ENCODE results near the gene MSI1.
A peak's percentile ranks its signal among the peaks of the same experiment; 100 is the strongest.

MSI1 gene

DNA sequence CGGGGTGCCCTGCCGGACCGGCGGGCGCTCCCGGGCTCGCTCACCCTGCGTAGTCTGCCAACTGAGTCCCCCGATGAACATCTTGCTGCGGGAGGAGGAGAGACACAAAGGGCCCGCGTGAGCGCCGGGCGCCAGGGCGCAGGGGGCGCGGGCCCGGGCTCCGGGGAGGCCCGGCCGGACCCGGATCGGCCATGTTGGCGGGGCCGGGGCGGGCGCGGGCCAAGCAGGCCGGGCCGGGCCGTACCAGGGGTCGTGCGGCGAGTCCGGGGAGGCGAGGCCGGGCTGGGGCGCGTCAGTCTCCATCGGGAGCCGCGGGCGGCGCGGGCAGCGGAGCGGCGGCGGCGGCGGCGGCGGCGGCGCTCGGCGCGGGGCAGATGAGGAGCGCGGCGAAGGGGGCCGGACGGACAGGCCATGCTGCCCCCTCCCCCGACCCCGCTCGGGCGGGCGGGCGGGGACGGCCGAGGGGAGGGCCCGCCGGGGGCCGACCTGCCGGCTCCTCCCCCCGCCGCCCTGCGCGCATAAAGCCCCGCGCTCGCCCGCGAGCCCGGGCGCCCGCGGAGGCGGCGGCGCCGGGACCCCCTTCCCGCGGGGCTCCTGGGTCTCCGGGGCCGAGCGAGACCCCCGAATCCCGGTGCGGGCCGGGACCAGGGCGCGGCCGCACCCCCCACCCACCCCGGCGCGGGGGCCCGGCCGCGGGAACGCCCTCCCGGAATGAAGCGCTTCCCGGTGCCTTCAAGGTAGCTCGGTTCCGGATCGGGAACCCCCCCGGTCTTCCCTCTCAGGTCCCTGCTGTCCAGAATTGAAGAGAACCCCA is at the start of gene MSI1:
Gene MSI1 (minus strand): TSS at position 376 of the 814 bp plus-strand sequence. CDS start 73 bp downstream, at position 303.
- DNase-seq: no peak

DNA sequence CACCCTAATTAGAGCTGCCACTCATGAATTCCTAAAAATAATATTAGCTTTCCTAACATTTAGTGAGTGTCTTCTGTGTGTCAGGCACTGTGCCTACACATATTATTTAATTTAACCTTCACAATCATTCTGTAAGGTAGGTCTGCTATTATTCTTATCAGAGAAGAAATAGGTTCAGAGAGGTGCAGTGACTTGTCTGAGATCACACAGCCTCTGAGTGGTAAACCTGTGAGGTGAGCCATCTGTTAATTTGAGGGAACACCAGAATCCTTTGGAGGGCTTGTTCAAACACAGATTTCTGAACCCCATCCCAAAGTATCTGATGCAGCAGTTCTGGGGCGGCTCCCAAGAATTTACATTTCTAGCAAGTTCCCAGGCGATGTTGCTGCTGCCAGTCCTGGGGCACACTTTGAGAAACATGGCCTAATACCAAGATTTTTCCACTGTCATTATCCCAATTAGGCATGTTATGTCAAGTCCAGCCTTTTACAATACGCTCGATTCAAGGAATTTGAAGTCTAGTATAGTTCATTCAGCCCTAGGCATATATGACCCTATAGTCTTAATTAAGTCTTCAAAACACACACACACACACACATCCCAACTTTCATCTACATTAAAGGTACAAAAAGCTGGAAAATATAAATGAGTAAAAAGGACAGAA is 49.1 kb upstream of the MSI1 start:
- no peak for DNase-seq

DNA sequence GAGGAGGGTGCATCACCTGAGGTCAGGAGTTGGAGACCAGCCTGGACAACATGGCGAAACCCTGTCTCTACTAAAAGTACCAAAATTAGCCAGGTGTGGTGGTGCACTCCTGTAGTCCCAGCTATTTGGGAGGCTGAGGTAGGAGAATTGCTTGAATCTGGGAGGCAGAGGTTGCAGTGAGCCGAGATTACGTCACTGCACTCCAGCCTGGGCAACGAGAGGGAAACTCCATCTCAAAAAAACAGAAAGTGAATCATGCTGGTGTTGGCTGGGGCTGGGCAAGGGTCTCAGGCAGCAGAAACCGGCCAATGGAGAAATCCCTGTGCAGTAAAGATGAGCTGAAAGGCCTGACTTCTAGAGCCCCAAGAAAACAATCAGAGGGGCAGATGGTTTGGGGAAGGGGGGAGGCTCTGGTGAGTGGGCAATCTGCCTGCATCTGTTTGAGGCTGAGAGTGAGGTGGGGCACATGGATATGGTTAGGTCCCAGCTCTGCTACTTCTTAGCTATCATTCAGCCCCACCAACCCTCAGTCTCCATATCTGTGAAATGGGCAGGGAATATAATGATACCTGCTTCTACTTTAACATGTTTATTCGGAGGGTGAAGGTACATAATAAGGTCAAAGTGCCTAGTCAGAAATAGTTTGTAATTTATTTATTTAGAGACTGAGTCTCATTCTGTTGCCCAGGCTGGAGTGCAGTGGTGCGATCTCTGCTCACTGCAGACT is 47.7 kb upstream of the MSI1 start:
- DNase-seq: no peak

DNA sequence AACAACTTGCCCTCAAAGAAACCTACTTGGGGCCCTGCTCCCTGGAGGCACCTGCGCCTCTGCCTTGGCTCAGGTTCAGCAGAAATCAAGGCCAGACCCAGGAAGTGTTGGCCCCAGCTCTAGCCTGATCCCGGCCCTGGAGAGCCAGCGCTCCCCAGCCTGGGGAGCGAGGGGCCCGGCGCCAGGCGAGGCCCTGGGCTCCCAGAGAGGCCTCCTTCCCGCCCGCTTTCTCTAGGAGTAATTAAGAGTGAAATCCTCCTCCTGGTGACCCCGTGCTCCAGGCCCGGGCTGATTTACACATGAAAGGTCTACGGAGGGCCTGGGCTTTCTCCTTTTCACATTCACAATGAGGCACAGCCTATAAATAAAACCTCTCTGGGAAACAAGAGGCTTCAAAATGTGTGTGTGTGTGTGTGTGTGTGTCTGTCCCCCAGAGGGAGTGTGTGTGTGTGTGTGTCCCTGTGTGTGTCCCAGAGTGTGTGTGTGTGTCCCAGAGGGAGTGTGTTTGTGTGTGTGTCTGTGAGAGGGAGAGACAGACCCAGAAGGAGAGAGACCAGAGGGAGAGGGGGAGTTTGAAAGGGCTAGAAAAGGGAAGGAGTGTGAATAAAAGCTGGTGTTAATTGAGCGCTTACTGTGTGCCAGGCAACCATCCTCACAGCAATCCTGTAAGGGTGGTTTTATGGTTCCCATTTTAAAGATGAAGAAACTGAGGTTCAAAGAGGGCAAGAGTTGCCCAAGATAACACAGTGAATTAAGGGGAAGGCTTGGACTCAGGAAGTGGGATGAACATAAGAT is 45.1 kb upstream of the MSI1 start:
- DNase-seq: no peak

DNA sequence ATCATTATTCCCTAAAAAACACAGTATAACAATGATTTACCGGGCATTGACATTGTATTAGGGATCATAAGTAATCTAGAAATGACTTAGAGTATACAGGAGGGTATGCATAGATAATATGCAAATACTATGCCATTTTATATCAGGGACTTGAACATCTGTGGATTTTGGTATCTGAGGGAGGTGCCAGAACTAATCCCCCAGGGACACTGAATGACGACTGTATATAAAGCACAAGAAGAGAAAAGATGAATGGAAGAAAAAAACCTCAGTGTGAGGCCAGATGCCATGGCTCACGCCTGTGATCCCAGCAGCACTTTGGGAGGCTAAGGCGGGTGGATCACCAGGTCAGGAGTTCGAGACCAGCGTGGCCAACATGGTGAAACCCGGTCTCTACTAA is 43.5 kb upstream of the MSI1 start:
- DNase-seq: no peak

DNA sequence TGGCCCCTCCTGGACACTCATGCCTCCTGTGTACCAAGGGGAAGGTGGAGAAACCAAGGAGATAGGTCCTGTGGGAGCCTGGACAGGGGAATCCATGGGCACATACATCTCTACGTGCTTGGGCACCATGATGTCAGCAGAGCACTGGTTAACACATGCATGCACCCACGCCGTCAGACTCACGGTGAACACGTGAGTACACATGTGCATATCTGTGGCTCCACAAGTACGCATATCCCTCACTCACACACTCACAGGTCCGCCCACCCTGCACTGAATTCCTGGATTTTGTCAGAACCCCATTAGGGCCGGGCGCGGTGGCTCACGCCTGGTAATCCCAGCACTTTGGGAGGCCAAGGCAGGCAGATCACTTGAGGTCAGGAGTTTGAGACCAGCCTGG is 39.8 kb upstream of the MSI1 start:
- no peak for DNase-seq

DNA sequence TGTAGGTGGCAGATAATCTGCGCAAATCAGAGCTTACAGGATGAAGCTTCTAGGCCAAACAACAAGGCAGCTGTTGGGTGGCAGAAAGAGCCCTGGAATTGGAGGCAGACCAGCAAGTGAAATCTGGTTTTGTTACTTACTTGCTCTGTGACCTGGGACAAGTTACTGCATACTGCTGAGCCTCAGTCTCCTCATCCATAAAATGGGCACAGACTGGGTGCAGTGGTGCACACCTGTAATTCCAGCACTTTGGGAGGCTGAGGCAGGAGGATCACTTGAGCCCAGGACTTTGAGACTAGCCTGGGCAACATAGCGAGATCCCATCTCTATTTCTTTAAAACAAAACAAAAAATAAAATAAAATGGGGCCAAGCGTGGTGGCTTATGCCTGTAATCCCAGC is 37.6 kb upstream of the MSI1 start:
- no peak for DNase-seq

DNA sequence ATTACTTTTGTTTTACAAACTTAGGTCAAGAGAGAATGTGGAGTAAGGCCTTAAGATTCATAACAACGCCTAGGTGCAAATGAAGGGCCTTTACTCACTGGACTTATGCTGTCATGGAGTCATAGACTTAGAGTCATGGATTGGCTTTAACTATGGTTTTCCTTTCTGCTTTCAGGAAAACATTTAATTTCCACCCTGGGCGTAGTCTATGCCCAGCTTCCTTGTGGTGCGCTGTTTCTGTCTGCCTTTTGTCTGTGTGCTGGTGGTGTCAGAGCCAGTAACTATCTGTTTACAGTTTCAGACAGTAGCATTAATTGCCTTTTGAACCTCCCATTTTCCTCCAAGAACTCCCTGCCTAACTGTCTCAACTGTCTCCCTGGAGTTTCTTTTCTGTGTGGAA is 37.1 kb upstream of the MSI1 start:
- no peak for DNase-seq

DNA sequence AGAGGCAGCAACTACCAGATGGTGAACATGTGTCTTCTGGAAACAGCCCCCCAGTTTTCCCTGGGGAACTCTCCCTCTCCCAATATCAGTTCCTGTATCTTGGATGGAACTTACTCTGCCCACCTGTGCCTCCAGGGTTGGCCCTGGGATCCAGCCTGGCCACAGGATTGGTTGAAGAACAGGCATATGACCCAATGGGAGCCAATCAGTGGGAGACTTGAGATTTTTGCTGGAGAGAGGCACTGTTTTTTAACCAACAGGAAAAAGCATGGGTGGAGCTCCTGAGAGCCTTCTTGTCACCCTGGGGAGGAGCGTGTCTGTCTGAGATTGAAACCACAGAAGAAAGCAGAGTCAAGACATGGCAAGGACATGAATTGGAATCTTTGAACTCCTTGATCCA is 35.3 kb upstream of the MSI1 start:
- DNase-seq: no peak

DNA sequence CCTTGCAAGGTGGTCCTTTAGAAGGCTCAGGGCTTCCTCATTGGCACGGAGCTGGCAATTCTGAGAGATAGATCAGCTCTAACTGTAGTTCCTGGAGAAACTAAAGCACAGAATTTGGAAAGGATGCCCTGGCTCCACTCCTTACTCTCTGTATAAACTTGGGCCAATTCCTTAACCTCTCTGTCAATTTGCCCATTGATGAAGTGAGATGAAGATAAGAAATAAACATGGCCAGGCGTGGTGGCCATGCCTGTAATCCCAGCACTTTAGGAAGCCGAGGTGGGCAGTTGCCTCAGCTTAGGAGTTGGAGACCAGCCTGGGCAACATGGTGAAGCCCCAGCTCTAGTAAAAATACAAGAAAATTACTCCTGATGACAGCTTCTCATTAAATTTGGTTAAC is 34.9 kb upstream of the MSI1 start:
- no peak for DNase-seq

DNA sequence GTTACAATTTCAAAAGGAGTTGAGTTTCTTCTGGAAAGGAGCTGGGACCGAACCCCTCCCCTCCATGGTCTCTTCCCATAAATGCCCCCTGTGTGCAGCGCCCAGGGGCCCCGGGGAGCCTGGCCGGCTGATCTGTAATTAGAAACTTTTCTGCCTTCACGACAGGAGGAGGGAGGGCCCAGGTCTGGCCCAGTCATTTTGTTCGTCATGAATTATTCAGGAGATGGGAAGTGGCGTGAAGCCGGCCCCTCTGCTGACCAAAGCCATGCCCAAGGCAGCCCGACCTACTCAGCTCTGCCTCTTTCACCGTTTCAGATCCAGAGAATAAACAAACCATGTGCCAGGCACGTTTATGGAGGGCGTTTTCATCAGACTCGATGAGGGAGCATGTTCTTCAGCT is 33.3 kb upstream of the MSI1 start:
- no peak for DNase-seq

DNA sequence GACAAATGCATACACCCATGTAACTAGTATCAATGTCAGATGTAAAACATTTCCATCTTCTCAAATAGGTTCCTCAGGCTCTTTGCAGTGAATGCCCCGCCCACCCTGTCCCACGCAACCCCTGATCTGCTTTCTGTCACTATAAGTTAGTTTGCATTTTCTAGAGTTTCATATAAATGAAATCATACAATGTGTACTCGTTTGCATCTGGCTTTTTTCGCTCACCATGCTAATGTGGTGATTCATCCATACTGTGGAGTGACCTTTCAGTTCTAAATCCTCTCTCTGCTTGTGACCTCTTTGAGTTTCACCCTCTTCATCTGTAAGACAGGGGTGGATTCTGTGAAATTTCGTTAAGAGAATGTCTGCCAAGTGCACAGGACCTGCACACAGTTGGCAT is 30.6 kb upstream of the MSI1 start:
- no peak for DNase-seq

DNA sequence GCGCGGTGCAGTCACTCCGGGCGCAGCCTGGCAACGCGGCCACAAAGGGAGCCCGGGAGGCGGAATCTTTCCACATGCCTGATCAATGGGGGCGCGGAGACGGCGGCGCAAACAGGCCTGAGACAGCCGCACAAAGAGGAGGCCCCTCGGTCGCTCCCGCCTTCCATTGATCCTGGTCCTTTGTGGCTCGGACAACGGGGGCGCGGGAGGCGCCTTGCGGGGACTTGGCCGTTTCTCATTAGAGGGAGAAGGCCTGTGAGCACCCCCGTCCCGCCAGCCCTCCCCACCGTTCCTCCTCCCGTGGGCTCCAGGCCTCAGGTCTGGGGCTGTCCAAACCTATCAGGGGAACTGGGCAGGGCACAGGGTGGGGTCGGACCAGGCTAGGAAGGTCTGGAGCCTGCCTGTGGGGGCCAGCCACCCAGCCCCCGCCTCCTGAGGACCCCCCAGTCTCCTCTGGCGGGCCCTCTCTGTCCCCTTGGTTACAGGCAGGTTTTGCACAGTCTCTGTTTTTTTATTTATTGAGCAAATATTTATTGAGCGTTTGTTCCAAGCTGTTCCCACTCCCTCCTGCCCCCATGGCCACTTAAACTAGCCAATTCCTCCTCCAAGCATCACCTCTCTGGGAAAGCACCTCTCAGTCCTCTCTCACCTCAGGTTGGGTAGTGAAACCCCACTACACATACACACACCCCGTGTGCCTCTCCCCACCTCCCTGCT is 29.0 kb upstream of the MSI1 start:
- DNase-seq: no peak

DNA sequence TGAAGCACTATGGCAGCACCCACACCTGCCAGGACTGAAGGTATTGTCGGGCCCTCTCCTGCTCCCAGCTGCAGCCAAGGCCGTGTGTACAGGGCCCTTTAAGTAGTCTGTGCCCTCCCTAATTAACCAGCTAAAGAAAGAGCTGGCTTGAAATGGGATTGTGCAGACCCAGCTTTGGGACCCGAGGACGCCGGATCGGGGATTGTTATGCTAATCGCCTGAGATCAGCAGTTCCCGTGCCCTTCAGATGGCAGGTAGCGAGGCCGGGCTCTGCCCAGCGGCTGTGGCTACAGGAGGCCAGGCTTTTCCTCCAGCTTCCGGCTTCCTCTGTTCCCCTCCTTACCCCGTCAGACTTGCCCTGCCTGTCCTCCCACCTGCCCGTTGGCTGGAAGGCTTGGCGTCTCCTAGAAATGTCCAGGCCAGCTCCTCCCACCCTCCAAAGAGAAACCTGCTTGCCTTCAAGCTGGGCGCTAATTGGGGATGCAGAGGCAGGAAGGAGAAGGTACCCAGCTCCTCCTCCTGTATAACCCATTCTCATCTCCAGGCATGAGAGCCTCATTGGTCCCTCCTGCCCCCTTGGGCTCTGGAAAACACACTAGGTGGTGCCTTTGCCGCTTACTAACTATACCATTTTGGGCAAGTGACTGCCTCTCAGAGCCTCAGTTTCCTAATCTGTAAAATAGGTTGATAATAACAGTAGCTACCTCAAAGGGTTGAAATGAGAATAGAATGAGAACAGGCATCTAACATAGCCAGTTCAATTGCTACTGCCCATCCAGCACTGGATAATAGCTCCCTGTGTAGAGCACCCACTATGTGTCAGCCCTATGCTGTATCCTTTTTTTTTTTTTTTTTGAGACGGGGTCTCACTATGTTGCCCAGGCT is 25.8 kb upstream of the MSI1 start:
- peak; percentile 73 for DNase-seq

DNA sequence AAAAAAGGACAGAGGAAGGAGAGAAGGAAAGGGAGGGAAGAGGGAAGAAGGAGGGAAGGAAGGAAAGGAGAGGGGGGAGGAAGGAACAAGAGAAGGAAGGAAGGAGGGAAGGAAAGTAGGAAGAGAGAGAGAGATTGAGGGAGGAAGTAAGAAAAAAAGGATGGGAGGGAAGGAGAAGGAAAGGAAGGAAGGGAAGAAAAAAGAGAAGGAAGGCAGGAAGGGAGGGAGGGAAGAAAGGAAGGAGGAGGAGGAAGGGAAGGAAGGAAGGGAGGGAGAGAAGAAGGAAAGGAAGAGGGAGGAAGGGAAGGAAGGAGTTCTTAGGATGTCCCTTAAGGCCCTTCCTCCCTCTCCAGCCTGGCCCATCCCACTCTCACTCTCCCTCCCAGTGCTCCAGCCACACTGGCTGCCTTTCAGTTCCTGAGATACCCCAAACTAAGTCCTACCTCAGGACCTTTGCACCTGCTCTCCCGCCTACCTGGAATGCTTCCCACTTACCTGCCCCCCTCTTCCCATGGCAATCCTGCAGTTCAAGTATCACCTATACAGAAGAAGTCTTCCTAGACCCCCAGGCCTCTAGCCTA is 21.7 kb upstream of the MSI1 start:
- no peak for DNase-seq

DNA sequence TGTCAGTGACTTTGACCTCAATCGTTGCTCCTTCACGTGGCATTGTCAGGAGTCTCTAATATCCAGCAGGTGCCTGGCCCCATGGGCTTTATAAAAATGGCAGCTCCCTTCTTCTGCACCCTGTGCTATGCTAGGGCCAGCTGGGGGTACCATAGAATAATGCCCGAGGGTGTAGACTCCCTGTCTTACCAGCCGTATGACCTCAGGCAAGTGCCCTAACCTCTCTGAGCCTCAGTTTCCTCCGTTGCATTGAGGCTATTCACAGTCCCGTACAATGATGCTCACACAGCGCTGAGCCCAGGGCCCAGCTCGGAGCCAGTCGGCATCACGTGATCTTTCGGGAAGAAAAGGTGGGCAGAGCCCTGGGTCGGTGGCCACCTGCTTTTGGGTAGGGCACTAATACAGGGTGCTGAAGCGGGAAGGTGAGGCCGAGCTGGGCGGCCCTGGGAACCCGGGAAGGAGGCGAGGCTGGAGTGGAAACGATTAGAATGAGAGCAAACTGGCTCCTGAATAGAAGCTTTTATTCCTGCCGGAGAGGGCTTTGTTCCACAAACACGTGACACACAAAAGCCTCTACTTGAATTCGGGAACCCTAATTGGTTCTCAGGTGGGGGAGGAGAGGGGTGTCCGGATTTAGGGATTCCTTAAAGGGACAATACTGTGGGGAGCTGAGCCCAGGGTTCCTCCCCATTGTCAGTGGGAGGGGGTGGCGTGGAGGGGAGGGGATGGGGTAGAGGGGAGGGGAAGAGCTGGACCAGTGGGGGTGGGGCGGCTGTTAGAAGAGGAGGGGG is 19.9 kb upstream of the MSI1 start:
- peak; percentile 91 for DNase-seq

DNA sequence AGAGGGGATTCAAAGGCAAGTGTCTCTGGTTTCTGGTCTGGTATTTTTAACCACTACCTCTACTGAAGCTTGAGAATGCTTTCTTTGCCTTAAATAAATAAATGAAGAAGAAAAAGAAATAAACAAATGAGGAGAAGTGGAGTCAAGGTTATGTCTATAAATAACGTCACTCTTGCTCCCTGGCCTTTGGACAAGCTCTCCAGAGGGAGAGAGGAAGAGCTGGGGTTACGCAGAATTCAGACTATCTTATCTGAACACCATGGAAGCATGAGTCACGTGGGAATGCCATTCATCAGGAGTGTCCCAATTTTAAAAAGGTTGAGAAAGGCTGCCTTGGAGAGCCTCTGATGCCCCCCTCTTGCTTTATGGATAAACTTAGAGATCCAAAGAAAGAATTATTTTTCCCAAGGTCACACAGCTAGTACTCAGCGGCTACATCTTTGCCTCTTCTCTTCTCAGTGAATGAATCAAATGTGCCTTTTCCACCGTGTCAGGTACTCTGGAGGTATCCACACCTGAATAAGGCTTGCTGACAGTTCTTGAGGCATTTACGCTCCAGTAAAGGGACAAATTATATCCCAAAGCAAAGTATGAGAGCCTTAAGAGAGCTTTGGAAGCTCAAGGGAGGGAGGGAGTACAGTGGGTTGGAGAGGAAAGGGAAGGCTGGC is 12.9 kb upstream of the MSI1 start:
- no peak for DNase-seq

DNA sequence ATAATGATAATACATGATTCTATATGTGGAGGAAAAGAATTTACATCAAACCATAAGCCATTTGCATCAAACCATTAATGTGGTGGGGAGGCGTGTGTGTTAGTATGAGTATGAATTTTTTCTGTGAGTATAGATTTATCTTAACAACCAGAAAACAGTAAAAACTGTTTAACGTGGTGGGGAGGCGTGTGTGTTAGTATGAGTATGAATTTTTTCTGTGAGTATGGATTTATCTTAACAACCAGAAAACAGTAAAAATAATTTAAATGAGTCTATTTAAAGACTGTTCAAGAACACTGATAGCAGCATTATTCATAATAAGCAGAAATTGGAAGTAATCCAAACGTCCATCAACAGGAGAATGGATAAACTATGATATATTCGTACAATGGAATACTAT is 9.1 kb upstream of the MSI1 start:
- DNase-seq: no peak

DNA sequence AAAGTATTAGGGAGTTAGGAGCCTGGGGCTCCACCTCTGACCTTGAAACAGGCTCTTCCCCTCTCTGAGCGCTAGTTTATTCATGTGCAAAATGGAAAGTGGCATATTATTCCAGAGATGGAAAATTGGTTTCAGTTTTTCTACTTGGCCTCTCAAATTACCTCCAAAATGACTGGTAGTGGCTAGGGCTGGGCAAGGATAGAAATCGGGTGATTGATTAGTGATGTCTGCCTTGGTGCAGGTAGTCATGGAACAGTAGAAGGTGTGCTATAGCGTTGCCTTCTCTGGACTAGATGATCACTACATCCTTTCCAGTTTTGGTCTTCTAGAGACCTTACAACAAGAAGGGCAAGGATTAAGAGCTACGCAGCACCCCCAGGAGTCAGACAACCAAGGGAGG is 8.6 kb upstream of the MSI1 start:
- no peak for DNase-seq

Measured in NCI-H2107 (cell line).